B cell (primary cell): ENCODE data around the gene NELL2. TPM values are rescaled to one million over a fixed set of nuclear protein-coding genes. Genes with fewer than 3 reads are reported as not detected.

Experiments used
- ATAC-seq: fragments of 200-7000 bp; cut with Tn5 transposase; one replicate; pipeline ENCODE4 v1.10.0; 2021; ENCODE audit warnings: low read depth, mild to moderate bottlenecking, moderate number of reproducible peaks, moderate library complexity
- CTCF ChIA-PET: fragments of 350-600 bp; sonication (Branson Sonifier 250); formaldehyde crosslinking; loops from one replicate; lab custom pipeline; 2021; ENCODE audit warnings: antibody characterized with exemption, inconsistent platforms; lab: Charles Lee
- POLR2A ChIA-PET: fragments of 350-600 bp; sonication (Branson Sonifier 250); formaldehyde crosslinking; loops from one replicate; lab custom pipeline; 2021; ENCODE audit warnings: antibody characterized with exemption; lab: Charles Lee
- DNase-seq: peaks from one replicate; pipeline ENCODE4 v3.0.0; 2013
- H2AFZ ChIP-seq: 2 replicates; pipeline ENCODE4 v1.6.1; 2012; ENCODE audit warnings: mild to moderate bottlenecking, low read depth, low read length; ENCODE audit not compliant: insufficient read depth, poor library complexity, severe bottlenecking
- H3K27ac ChIP-seq, 2 donors: 1 replicate in 1 of 2; 2 replicates in 1 of 2; pipeline ENCODE4 v1.5.1; 2012 to 2013; ENCODE audit warnings: low read length in 2 of 2, mild to moderate bottlenecking in 2 of 2, moderate library complexity in 1 of 2
- H3K27me3 ChIP-seq, 4 experiments: fragments of 200-600 bp in 1 of 4; sonication (generic) in 1 of 4; replicated peaks in 1 of 4; 1 replicate in 2 of 4; 2 replicates in 2 of 4; pipeline versions ENCODE4 v1.6.1 to v1.7.0; 2013 to 2016; ENCODE audit warnings: low read length in 3 of 4, mild to moderate bottlenecking in 2 of 4, mixed read lengths in 1 of 4, moderate library complexity in 1 of 4; ENCODE audit not compliant: insufficient read depth in 4 of 4, control insufficient read depth in 3 of 4; ENCODE audit errors: control extremely low read depth in 1 of 4
- H3K36me3 ChIP-seq, 2 experiments: replicated peaks in 1 of 2; 1 replicate in 1 of 2; 2 replicates in 1 of 2; pipeline versions ENCODE4 v1.6.1 to v1.7.1; 2013; ENCODE audit warnings: low read length in 1 of 2; ENCODE audit not compliant: insufficient read depth in 2 of 2, control insufficient read depth in 1 of 2; ENCODE audit errors: control extremely low read depth in 1 of 2, extremely low read depth in 1 of 2
- H3K4me1 ChIP-seq, 2 donors: fragments of 200-600 bp in 1 of 2; sonication (generic) in 1 of 2; 1 replicate in 1 of 2; 2 replicates in 1 of 2; pipeline versions ENCODE4 v1.5.1 to v1.6.1; 2013 to 2017; ENCODE audit warnings: low read length in 2 of 2; ENCODE audit not compliant: control insufficient read depth in 2 of 2, insufficient read depth in 2 of 2
- H3K4me2 ChIP-seq: replicated peaks from 2 replicates; pipeline ENCODE3; 2012; ENCODE audit warnings: mild to moderate bottlenecking, low read depth, low read length; ENCODE audit not compliant: poor library complexity, severe bottlenecking
- H3K4me3 ChIP-seq, 5 experiments: fragments of 200-600 bp in 1 of 5; sonication (generic) in 1 of 5; 1 replicate in 3 of 5; 2 replicates in 2 of 5; pipeline versions ENCODE4 v1.5.1 to v1.7.0; 2011 to 2016; ENCODE audit warnings: low read length in 4 of 5, mild to moderate bottlenecking in 4 of 5, low read depth in 2 of 5, control low read depth in 1 of 5, moderate library complexity in 1 of 5; ENCODE audit not compliant: insufficient read depth in 1 of 5; ENCODE audit errors: control extremely low read depth in 1 of 5, extremely low read depth in 1 of 5
- H3K79me2 ChIP-seq: fragments of 200-600 bp; sonication (generic); one replicate; pipeline ENCODE4 v1.6.0; 2016; ENCODE audit warnings: low read length; ENCODE audit not compliant: control insufficient read depth, insufficient read depth
- H3K9ac ChIP-seq: fragments of 200-600 bp; sonication (generic); 2 replicates; pipeline ENCODE4 v1.6.1; 2017; ENCODE audit warnings: mild to moderate bottlenecking, low read length, moderate library complexity
- H3K9me3 ChIP-seq, 3 donors: one replicate each; pipeline versions ENCODE4 v1.6.1 to v1.7.1; 2013; ENCODE audit warnings: low read length in 2 of 3; ENCODE audit not compliant: control insufficient read depth in 2 of 3, insufficient read depth in 1 of 3; ENCODE audit errors: control extremely low read depth in 1 of 3
- H4K20me1 ChIP-seq: 2 replicates; pipeline ENCODE4 v1.6.0; 2012; ENCODE audit warnings: mild to moderate bottlenecking, low read length; ENCODE audit not compliant: insufficient read depth, control insufficient read depth, poor library complexity, severe bottlenecking
- H3K27ac Mint-ChIP-seq: one replicate; pipeline ENCODE4 v1.8.0; 2021; ENCODE audit warnings: mixed read lengths
- H3K27me3 Mint-ChIP-seq: one replicate; pipeline ENCODE4 v1.8.0; 2021; ENCODE audit warnings: mixed read lengths
- H3K4me1 Mint-ChIP-seq: one replicate; pipeline ENCODE4 v1.8.0; 2021; ENCODE audit warnings: mixed read lengths
- H3K4me3 Mint-ChIP-seq: one replicate; pipeline ENCODE4 v1.8.0; 2021; ENCODE audit warnings: mixed read lengths
- H3K9me3 Mint-ChIP-seq: one replicate; pipeline ENCODE4 v1.8.0; 2022; ENCODE audit warnings: mixed read lengths; ENCODE audit not compliant: insufficient read depth
- CTCF ChIP-seq: fragments of 200-600 bp; IDR thresholded peaks from one replicate; pipeline ENCODE4 v1.8.0; 2022; ENCODE audit warnings: antibody characterized with exemption, mild to moderate bottlenecking
- EZH2 ChIP-seq: IDR thresholded peaks from 2 replicates; pipeline ENCODE4 v1.6.1; 2012; ENCODE audit warnings: borderline replicate concordance, low read depth, mild to moderate bottlenecking, moderate library complexity, low read length; ENCODE audit not compliant: insufficient read depth, poor library complexity, severe bottlenecking
- WGBS: methylation state at CpG from one replicate; pipeline ENCODE4 v1.1.5; 2013; ENCODE audit warnings: missing lambda C conversion rate; ENCODE audit not compliant: insufficient coverage; 5-methylcytosine and 5-hydroxymethylcytosine counted together
- intact Hi-C: fragments of 100-400 bp; cut with micrococcal nuclease; formaldehyde crosslinking; loops from one replicate; pipeline ENCODE4 v1.10.0; 2022
- polyA plus RNA-seq: library from polyadenylated mRNA; depleted of rRNA; stranded (reverse); fragments of >200 nt; gene quantifications from 2 replicates; pipeline ENCODE4 v1.2.3, GENCODE V29; 2012
- total RNA-seq, 2 donors: library from RNA; stranded (reverse); fragments of 120-200 nt in 1 of 2; gene quantifications; 1 replicate in 1 of 2; 2 replicates in 1 of 2; pipeline versions ENCODE4 v1.2.3 to v1.2.4, GENCODE V29; 2013 to 2022

Gene NELL2
- total and polyA plus RNA-seq, 2 donors (not counting 1 experiment from before 2014, with no cell fraction given): 0.22 TPM; not detected in 1

GRCh38 chr12:44654646-44655639, 221.2 kb downstream of the NELL2 start:
- Histone ChIP-seq H3K36me3 (no peaks in the 10 kb centered on the region), H3K4me1 (no peaks in the 10 kb centered on the region), H3K27me3 (no peaks in the 10 kb centered on the region), H3K27ac (no peak overlapping the region), H3K4me2 (no peak overlapping the region), H3K79me2 (no peaks in the 10 kb centered on the region), H3K9me3 (no peaks in the 10 kb centered on the region), H4K20me1 (no peaks in the 10 kb centered on the region), H3K4me3 (no peak overlapping the region), H2AFZ (no peak overlapping the region), H3K9ac (no peak overlapping the region)
- H3K27ac Mint-ChIP-seq: no peak overlapping the region
- no peak overlapping the region for H3K4me3 Mint-ChIP-seq
- intact Hi-C loops: no loop called here
- WGBS: 54% methylated on average over 6 of the region's 12 CpGs
- TF ChIP-seq CTCF: no peak
- no peak for TF ChIP-seq EZH2
- H3K27me3 Mint-ChIP-seq: no peaks in the 10 kb centered on the region
- DNase-seq: no peak
- ChIA-PET POLR2A (no interaction called here), CTCF (interaction anchor here (0.7 kb wide), 1 partner anchor 10 kb away, joined by 3 read pairs; no protein-coding TSS in a partner anchor)
- no peaks in the 10 kb centered on the region for H3K4me1 Mint-ChIP-seq
- no peaks in the 10 kb centered on the region for H3K9me3 Mint-ChIP-seq
- ATAC-seq: no peak
